ENCODE results near the gene CSTPP1.

DNA sequence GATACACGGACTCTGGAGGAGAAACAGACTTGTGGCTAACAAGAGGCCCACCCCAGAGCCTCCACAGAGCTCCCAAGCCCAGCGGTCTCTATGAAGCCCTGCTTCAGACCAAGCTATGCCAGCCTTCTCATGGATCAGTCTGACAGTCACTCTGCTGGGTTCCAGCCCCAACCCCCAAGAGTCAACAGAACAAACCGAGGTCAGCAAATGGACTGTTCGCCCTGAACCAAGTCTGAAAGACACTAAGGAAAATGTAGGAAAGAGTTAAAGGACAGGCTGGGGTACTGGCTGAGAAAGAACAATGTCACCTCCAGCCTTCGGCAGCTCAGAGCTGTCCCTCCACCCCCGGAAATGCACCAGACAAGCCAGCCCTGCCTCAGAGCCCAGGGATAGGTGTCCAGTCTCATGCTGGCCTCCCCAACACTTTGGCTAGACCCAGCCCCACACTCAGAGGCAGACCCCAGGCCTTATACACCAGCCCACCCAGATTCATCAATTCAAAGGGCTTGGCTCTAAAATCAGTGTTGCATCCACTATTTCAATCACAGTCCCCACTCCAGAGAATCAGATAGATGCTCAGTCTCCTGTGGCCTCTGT lies 236.3 kb downstream of the CSTPP1 start:
- TF ChIP-seq, protein P1, sequence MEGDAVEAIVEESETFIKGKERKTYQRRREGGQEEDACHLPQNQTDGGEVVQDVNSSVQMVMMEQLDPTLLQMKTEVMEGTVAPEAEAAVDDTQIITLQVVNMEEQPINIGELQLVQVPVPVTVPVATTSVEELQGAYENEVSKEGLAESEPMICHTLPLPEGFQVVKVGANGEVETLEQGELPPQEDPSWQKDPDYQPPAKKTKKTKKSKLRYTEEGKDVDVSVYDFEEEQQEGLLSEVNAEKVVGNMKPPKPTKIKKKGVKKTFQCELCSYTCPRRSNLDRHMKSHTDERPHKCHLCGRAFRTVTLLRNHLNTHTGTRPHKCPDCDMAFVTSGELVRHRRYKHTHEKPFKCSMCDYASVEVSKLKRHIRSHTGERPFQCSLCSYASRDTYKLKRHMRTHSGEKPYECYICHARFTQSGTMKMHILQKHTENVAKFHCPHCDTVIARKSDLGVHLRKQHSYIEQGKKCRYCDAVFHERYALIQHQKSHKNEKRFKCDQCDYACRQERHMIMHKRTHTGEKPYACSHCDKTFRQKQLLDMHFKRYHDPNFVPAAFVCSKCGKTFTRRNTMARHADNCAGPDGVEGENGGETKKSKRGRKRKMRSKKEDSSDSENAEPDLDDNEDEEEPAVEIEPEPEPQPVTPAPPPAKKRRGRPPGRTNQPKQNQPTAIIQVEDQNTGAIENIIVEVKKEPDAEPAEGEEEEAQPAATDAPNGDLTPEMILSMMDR (IDR thresholded peaks at IDR 0.05) = no peak
- TF ChIP-seq ZFX (IDR thresholded peaks at IDR 0.05; ENCODE audit: borderline replicate concordance) = no peak

All from 22Rv1 (cell line).